Activated gamma-delta T cell (primary cell): ENCODE data around the gene PPTC7.
A peak's percentile ranks its signal among the peaks of the same experiment; 100 is the strongest.
"Not testable (repeated sequence)": the region's sequence is repeated elsewhere in the genome, so short reads cannot be mapped to it uniquely, and the experiment has no call there.

ENCODE experiments used
- DNase-seq: peaks from one replicate; lab custom pipeline; 2025; lab: John Stamatoyannopoulos, UW
- total RNA-seq, 2 donors: gene quantifications; one replicate each; lab custom pipeline; 2026; lab: John Stamatoyannopoulos, UW

Gene PPTC7, protein sequence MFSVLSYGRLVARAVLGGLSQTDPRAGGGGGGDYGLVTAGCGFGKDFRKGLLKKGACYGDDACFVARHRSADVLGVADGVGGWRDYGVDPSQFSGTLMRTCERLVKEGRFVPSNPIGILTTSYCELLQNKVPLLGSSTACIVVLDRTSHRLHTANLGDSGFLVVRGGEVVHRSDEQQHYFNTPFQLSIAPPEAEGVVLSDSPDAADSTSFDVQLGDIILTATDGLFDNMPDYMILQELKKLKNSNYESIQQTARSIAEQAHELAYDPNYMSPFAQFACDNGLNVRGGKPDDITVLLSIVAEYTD
- 40.0 to 41.7 reads per million in 2 donors for total RNA-seq

DNA sequence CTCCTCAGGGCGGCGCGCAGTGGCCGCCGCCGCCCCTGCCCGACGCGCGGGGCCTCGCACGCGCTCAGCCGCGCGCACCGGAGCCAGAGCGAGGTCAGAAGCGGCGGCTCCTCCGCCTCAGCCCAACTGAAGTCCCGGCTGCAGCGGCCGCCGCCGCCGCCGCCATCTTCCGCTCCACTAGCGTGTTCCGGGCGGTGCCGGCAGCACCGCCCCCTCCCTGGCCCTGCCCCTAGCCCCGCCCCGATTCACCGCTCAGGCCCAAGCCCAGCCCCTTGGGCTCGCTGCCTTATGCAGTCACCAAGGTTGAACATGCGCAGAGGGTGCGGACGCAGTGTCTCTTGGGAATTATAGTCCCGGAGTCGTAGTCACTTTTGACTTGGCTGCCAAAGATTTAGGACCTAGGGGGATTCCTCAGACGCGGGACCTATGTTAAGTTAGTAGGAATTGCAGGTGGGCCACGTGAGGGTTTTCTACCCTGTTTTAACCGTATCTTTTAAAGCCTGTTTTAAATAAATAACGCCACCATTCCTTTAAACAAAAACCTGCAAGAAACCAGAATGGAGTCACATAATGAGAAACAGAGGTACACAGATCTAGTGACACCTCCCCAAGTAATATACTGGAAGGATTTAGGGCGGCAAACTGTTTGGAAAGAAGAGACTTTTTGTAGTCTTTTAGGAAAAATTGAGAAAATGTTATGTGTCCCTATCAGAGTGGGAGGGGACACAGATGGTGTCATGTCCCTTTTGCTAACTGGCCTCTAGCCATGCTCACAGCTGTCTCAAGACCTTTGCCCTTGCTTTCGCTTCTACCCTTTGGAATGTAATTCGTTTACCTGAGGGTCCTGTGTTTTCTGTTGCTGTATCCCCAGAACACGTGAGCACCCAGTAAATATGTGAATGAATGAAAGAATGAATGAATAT lies at the start of gene PPTC7:
Gene PPTC7 (minus strand): TSS at position 182 of the 923 bp plus-strand sequence. CDS start 287 bp downstream, outside the sequence.
- peak; percentile 86 for DNase-seq

DNA sequence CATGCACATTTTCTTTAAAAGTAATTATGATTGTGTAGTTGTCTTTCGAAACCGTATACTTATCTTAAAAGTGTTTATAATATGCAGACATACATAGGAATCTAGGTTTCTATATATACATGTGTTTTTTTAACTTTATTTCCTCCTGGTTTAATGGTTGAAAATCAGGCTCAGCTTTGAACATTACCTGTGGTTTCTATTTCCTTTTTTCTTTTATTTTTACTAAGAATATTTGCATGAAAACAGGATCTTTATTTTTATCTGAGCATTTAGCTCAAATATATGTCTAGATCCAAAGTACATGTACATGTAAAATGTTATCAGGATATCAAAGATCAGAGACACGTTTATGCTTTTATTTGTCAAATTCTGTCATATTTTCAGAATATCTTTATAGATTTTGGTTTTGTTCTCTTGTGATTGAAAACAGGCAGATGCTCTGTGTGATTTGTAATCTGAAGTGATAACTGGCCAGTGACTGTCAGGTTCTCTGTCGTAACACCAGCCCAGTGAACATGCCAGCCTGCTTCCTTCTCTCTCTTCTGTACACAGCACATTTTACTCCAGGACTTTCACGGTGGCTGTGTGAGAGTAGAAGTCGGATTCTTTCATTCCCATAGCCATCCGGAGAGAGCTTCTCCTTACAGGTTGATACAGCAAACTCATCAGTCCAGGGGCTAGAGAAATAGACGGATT lies 44.5 kb upstream of the PPTC7 start:
- no peak for DNase-seq

DNA sequence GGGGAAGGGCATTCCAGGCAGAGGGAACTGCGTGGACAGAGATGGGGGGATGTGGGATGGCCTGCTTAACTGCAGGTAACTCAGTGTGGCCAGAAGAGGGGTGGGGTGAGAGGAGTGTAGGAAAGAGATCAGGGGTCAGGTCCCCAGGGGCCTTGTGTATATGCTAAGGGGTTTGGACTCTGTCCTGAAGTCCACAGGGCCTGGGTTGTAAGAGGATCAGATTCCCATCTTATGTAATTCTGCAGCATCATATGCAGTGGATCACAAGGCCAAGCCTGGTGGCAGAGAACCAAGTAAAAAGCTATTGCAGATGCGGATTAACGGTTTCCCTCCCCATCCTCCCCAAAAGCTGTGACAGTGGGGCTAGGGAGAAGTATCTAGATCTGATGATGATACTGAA lies 39.5 kb upstream of the PPTC7 start:
- DNase-seq, result no peak

DNA sequence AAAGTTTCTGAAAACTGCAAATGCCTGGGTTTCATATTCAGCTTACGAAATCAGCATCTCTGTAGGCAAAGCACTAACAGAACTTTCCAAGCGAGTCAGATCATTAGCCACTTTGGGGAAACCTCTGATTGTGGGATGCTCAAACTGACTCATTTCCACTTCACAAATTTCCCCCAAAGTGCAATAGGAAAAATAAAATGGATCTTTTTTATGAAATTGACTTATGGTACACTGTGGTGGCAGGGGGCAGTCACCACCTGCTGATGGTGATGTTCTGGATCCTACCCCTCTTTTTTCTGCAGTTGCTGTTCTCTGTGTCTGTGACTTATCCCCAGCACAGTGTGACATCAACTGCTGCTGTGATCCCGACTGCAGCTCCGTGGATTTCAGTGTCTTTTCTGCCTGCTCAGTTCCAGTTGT lies 36.4 kb upstream of the PPTC7 start:
- no peak for DNase-seq

DNA sequence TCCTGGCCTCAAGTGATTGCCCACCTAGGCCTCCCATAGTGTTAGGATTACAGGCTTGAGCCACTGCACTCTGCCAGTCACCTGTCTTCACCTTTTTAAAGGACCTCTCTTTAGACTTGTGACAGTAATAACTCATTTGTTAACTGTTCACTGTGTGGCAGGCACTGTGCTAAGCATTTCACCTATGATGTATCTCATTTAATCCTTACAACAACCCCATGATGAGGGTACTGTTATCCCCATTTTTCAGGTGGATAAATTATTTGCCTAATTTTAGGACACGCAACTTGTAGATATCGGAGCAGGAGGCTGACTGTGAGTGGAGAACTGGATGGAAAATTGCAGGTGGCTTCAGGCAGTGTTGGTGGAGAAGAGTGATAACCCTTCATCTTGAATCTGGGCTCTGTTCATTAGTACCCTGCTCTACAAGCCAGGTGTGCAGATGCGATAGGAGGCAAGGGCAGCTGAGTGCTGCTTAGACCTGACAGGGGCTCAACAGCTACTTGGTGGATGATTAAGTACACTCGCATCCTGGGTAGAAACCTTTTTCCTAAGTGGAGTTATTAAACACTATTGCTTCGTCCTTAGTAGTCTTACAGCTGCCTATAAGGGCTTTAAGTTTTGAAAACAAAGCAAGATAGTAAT lies 33.5 kb upstream of the PPTC7 start:
- no peak for DNase-seq

DNA sequence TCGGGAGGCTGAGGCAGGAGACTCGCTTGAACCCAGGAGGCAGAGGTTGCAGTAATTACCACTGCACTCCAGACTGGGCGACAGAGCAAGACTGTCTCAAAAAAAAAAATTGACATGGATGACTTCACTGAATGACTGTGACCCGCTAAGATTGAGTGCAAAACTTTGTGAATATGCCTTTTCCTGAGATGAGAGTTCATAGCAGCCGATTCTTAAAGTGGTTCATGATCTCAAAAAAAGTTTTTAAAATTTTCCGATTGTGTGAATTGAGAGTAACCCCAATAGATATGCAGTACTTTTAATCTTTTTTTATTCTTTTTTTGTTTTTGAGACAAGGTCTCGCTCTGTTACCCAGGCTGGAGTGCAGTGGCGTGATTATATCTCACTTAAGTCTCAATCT lies 32.1 kb upstream of the PPTC7 start:
- DNase-seq, result no peak

DNA sequence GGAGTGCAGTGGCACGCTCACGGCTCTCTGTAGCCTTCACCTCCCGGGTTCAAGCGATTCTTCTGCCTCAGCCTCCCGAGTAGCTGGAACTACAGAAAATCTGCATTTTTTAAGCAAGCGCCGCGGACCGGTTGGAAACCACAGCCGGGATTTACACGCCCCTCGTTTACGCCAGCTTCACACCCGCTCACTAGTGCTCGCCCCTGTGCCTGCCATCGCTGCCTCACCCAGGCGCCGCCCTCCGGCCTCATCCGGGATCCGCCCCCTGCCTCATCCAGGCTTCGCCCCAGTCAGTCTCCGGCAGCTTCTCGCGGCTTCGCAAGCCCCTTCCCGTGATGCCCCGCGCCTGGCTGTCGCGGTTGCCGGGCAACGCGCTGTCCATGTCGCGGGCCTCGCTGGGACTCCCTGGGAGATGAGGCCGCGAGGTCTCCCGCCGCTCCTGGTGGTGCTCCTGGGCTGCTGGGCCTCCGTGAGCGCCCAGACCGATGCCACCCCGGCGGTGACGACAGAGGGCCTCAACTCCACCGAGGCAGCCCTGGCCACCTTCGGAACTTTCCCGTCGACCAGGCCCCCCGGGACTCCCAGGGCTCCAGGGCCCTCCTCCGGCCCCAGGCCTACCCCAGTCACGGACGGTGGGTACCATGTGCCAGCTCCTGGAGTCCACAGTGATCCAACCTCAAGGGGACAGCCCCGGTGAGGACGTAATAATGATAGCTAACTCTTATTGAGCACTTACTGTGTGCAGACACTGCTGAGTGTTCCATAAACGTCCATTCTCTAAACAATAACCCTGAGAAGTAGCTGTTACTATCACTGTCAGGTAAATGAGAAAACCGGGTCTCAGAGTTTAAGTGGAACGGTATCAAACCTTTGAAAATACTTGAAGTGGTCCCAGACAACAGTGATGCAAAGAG lies 30.9 kb upstream of the PPTC7 start, which contains the start of gene TCTN1:
Gene TCTN1 (plus strand): TSS at position 359 of the 914 bp plus-strand sequence. CDS start 54 bp downstream, at position 413.
- peak; percentile 90 for DNase-seq

DNA sequence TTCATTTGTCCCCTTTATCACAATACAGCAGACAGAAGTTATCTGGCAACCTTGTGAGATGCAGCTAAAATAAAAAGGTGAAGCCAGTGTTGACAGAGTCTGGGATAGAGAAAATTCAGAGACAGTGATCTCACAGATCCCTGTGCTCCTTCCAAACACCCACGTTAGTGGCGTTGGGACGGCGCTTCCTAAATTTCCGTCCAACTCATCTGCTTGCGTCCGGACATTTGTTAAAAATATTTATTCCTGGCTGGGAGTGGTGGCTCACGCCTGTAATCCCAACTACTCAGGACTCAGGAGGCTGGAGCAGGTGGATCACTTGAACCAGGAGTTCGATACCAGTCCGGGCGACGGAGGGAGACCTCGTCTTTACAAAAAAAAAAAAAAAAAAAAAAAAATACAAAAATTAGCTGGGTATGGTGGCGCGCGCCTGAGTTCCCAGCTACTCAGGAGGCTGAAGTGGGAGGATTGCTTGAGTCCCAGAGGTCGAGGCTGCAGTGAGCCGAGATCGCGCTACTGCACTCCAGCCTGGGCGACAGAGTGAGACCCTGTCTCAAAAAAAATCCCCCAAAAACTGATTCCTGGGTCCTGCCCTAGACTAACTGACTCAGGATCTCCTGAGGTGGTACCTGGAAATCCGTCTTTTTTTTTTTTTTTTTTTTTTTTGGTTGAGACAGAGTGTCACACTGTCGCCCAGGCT lies 30.1 kb upstream of the PPTC7 start:
- DNase-seq, result no peak

DNA sequence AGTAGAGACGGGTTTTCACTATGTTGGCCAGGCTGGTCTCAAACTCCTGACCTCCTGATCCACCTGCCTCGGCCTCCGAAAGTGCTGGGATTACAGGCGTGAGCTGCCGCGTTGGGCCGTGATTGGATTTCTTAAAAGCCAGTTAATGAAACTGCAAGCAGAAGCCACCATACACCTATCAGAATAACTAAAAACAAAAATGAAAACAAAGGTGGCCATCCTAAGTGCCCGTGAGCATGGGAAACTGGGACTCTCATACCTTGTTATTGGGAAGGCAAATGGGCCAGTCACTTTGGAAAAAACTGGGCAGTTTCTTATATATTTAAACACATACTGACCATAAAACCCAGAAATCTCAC lies 23.1 kb upstream of the PPTC7 start:
- no peak for DNase-seq

DNA sequence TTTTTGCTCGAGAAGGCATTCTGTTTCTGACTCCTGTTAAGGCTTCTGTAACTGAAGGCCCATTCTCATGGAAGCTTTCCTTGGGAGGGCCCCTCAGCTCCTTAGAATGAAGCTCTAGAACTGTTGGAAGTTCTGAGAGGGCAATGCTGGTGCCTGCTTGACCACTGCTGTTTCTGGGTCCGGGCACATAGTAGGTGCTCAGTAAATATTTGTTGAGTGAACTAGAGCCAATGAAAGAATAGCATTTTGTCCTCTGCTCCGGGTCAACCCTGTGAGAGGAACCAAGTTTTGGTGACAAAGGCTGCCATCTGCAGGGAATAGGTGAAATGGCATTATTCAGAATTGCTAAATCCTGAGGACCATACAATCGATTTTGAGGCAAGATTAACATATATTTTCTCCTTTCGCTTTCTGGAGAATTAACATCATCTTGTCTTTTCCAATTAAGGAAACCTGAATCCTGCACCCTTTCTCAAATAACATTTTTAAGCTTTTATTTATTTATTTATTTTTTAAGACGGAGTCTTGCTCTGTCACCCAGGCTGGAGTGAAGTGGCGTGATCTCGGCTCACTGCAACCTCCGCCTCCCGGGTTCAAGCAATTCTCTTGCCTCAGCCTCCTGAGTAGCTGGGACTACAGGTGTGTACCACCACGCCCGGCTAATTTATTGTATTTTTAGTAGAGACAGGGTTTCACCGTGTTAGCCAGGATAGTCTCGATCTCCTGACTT lies 19.1 kb upstream of the PPTC7 start:
- DNase-seq, result not testable (repeated sequence)

DNA sequence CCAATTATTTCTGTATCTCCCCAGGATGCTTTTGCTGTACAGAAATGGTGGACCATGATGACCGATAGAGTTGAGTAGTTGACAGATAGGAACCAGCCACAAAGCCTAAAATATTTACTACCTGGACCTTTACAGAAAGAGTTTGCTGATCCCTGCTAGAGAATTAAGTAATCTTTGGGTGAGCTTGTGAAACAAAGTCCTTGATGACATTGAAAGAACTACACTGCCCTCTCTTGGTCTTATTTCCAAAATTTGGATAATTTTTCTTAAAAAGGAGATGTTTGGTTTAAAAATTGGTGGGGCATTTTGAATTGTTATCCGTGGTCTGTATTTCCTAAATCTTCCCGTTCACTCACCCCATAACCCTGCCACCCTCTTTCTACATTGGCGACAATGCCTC lies 17.1 kb upstream of the PPTC7 start:
- no peak for DNase-seq

DNA sequence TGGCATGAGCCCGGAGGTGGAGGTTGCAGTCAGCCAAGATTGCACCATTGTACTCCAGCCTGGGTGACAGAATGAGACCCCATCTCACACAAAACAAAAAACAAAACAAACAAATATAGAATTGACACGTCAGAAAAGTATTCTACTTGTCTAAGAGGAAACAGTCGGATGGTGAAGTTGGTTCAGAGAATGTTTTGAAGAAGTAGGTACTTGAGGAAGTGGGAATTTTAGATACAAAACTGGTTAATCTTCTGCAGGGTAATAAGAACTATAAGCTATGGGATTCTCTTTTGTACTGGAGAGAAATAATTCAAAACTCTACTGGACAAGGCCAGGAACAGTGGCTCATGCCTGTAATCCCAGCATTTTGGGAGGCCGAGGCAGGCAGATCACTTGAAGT lies 16.2 kb upstream of the PPTC7 start:
- no peak for DNase-seq

DNA sequence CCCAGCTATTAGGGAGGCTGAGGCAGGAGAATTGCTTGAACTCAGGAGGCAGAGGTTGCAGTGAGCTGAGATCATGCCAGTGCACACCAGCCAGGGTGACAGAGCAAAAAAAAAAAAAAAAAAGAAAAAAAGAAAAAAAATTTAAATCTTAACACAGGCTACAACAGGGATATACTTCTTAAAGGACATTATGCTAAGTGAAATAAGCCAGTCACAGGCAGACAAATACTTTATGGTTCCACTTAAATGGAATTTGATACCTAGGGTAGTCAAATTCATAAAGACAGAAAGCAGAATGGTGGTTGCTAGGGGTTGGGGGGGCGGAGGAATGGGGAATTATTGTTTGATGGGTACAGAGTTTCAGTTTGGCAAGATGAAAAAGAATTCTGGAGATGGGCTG lies 14.8 kb upstream of the PPTC7 start:
- no peak for DNase-seq

DNA sequence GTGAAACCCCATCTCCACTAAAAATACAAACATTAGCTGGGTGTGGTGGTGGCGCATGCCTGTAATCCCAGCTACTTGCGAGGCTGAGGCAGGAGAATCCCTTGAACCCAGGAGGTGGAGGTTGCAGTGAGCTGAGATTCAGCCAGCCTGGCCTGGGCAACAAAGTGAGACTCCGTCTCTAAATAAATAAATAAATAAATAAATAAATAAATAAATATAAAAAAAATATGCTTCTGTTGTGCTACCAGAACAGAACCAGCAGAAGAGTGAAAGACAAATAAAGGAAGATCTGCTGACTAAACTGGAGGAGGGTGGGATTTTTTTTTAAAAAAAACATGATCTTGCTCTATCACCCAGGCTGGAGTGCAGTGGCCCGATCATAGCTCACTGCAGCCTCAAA lies 9.8 kb upstream of the PPTC7 start:
- DNase-seq, result not testable (repeated sequence)

DNA sequence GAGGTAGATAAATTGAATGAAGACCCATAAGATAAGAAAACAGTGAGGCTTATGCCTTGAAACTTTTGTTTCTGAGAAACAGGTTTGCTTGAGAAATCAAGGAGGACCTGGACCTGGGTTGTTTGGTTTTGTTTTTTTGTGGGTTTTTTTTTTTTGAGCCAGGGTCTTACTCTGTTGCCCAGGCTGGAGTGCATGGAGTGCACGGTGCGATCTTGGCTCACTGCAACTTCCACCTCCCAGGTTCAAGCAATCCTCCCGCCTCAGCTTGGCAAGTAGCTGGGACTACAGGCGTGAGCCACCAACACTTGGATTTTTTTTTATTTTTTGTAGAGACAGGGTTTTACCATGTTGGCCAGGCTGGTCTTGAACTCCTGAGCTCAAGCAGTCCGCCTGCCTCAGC lies 9.0 kb upstream of the PPTC7 start:
- no peak for DNase-seq

DNA sequence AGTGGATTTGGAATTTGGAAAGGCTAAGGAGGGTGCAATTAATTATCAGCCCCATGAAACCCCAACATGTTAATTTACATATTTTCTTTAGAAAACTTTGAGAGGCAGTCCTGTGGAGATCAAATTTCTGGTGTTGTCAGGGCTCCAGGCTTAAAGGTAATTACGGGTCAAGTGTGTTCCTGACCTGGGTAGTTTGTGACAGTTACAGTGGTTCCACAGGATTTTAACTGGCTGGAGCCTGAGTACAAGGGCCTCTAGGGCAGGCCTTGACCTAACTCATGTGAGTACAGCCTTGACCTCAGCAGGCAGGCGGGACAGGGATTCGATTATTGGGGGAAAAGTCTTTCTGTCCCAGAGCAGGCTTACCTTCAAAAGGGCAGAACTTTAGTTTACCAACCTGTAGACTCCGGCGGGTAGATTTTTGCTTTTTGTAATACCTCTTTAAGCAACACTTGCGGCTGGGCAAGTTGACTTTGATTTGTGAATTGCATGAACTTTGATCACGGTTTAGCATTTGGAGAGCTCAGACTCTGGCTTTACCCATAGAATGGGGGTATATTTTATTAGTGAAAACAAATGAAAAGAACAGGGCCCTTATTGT lies 8.4 kb upstream of the PPTC7 start:
- no peak for DNase-seq

DNA sequence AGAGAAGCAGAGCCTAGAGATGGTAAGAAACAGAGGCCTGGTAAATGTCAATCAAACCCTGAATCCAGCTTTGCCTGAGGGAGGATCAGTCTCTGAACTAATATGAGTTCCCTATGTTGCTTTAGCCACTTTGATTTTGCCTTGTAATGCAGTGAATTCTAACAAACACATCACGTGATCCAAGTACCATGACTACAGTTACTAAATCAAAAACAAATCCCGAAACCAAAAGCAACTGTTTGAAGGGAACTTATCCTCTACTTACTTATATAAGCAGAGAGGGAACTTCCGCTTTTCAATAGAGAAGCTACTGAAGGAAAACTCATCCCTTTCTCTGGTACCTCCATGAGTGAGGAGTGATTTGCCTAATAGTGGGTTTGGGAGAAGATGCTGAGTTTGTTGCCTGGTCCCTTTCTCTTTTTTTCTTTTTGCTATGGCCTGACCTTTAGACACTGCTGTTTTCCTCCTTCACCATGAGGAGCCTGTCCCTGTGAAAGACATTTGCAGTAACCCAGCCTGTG lies 7.7 kb upstream of the PPTC7 start:
- no peak for DNase-seq

DNA sequence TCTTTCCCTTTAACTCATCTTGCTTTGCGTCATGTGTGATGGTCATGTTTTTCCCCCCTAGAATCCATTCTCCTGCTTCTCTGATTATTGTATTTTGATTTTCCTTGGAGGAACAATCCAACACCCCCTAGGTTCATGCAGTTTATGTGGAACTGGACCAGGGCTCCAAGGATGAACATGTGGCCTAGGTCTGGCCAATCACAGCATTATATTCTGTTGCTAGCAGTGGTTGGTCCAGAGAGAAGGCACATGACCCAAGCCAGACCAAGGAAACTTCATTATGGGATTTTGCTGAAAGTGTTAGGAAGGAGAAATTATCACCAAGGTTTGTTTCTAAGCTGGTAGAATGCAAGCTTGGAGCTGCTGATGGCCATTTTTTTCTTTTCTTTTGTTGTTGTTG lies 6.9 kb upstream of the PPTC7 start:
- DNase-seq, result no peak

DNA sequence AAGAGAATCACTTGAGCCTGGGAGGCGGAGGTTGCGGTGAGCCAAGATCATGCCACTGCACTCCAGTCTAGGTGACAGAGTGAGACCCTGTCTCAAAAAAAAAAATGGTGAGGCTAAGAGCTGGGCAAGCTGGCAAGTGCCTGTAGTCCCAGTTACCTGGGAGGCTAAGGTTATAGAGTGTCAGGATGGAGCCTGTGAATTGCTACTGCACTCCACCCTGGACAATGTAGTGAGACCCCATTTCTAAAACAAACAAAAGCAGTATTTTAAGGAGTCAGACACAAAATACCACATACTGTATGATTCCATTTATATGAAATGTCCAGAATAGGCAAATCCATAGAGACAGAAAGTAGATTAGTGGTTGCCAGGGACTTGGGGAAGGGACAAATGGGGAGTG lies 4.0 kb upstream of the PPTC7 start:
- not testable (repeated sequence) for DNase-seq
